Measurements from ENCODE around the gene HRAS.

Gene HRAS

GRCh38 chr11:497565-498296 lies 37.6 kb downstream of the HRAS start:
- no peak for TF ChIP-seq CTCF (IDR thresholded peaks at IDR 0.05; ENCODE audit: control insufficient read depth, insufficient read depth, low read depth, low read length, missing control alignments)

GRCh38 chr11:496834-497564 lies 38.4 kb downstream of the HRAS start:
- DNase-seq (ENCODE audit: low read depth) = no peak
- no peak for TF ChIP-seq CTCF (IDR thresholded peaks at IDR 0.05; ENCODE audit: control insufficient read depth, insufficient read depth, low read depth, low read length, missing control alignments)
- H3K4me3 ChIP-seq (ENCODE audit: control insufficient read depth, low read depth, low read length) = no peak overlapping the region

More at GRCh38 chr11:497565-498296, 37.6 kb downstream of the HRAS start:
- no peak overlapping the region for H3K4me3 ChIP-seq (ENCODE audit: control insufficient read depth, low read depth, low read length)
- no peak for DNase-seq (ENCODE audit: low read depth)

GRCh38 chr11:495537-495931 lies 39.8 kb downstream of the HRAS start:
- no peak for TF ChIP-seq CTCF (IDR thresholded peaks at IDR 0.05; ENCODE audit: control insufficient read depth, insufficient read depth, low read depth, low read length, missing control alignments)
- DNase-seq (ENCODE audit: low read depth) = no peak
- no peak overlapping the region for H3K4me3 ChIP-seq (ENCODE audit: control insufficient read depth, low read depth, low read length)

- no peak for TF ChIP-seq CTCF (IDR thresholded peaks at IDR 0.05; ENCODE audit: control insufficient read depth, insufficient read depth, low read depth, low read length, missing control alignments)
- no peak for DNase-seq (ENCODE audit: low read depth)
- no peak overlapping the region for H3K4me3 ChIP-seq (ENCODE audit: control insufficient read depth, low read depth, low read length)
These were observed 40.4 kb downstream of the HRAS start for GRCh38 chr11:494761-495536.

- no peak for DNase-seq (ENCODE audit: low read depth)
- TF ChIP-seq CTCF (IDR thresholded peaks at IDR 0.05; ENCODE audit: control insufficient read depth, insufficient read depth, low read depth, low read length, missing control alignments) = no peak
- H3K4me3 ChIP-seq (ENCODE audit: control insufficient read depth, low read depth, low read length) = no peak overlapping the region
These were observed 42.7 kb downstream of the HRAS start for GRCh38 chr11:492427-493226.

- H3K4me3 ChIP-seq (ENCODE audit: control insufficient read depth, low read depth, low read length) = no peak overlapping the region
- no peak for TF ChIP-seq CTCF (IDR thresholded peaks at IDR 0.05; ENCODE audit: control insufficient read depth, insufficient read depth, low read depth, low read length, missing control alignments)
- no peak for DNase-seq (ENCODE audit: low read depth)
These were observed 44.0 kb downstream of the HRAS start for GRCh38 chr11:491358-491757.

All from AG09309 (cell line).